ENCODE measurements around the gene KLK10. TPM values are rescaled to one million over a fixed set of nuclear protein-coding genes. Genes with fewer than 3 reads are reported as not detected.

The KLK10 gene
- total RNA-seq, 4 donors from 2014 or later: not detected

- Histone ChIP-seq H3K27ac (replicated peaks in 1 of 4) (no peak overlapping the region), H3K4me3 (no peak overlapping the region), H3K36me3 (no peaks in the 10 kb centered on the region), H3K9me3 (no peaks in the 10 kb centered on the region), H3K27me3 (peaks cover 0 to 69% (median 11%) of the 10 kb centered on the region in 4 donors), H3K4me1 (peaks cover 4 to 11% (median 8%) of the 10 kb centered on the region in 4 donors)
- TF ChIP-seq POLR2A (IDR thresholded peaks at IDR 0.05; ENCODE audit: low read depth) (no peak), EP300 (IDR thresholded peaks at IDR 0.05) (no peak), POLR2AphosphoS5 (IDR thresholded peaks at IDR 0.05) (no peak), CTCF (IDR thresholded peaks at IDR 0.05) (no peak)
- DNase-seq (ENCODE audit: extremely low spot score): no peak
- WGBS: 91% methylated on average over 6 of the region's 7 CpGs
- intact Hi-C loops (cut with DNase I): no loop called here
These were observed 44.2 kb upstream of the KLK10 start for GRCh38 chr19:51063664-51064063.

GRCh38 chr19:51060973-51061372 lies 41.5 kb upstream of the KLK10 start:
- Histone ChIP-seq H3K27me3 (peaks cover 0 to 53% (median 11%) of the 10 kb centered on the region in 4 donors), H3K36me3 (no peaks in the 10 kb centered on the region), H3K27ac (replicated peaks in 1 of 4) (no peak overlapping the region), H3K4me3 (no peak overlapping the region), H3K4me1 (peaks cover 4 to 11% (median 8%) of the 10 kb centered on the region in 4 donors), H3K9me3 (no peaks in the 10 kb centered on the region)
- DNase-seq (ENCODE audit: extremely low spot score): no peak
- 0% methylated on average over 1 of the region's 1 CpG for WGBS
- no peak for TF ChIP-seq EP300 (IDR thresholded peaks at IDR 0.05)
- intact Hi-C loops (cut with DNase I): no loop called here

GRCh38 chr19:51060336-51060735 lies 40.8 kb upstream of the KLK10 start:
- H3K27me3 ChIP-seq: peaks cover 0 to 47% (median 7%) of the 10 kb centered on the region in 4 donors
- intact Hi-C loops (cut with DNase I): no loop called here
- no peak for DNase-seq (ENCODE audit: extremely low spot score)
- TF ChIP-seq POLR2A (IDR thresholded peaks at IDR 0.05; ENCODE audit: low read depth): no peak
- TF ChIP-seq EP300 (IDR thresholded peaks at IDR 0.05): no peak
- TF ChIP-seq CTCF (IDR thresholded peaks at IDR 0.05): no peak
- TF ChIP-seq POLR2AphosphoS5 (IDR thresholded peaks at IDR 0.05): no peak
- no peaks in the 10 kb centered on the region for H3K36me3 ChIP-seq
- H3K4me1 ChIP-seq: peaks cover 4 to 9% (median 8%) of the 10 kb centered on the region in 4 donors
- H3K4me3 ChIP-seq: no peak overlapping the region
- no peaks in the 10 kb centered on the region for H3K9me3 ChIP-seq
- H3K27ac ChIP-seq (replicated peaks in 1 of 4): no peak overlapping the region
- 60% methylated on average over 4 of the region's 4 CpGs for WGBS

DNA sequence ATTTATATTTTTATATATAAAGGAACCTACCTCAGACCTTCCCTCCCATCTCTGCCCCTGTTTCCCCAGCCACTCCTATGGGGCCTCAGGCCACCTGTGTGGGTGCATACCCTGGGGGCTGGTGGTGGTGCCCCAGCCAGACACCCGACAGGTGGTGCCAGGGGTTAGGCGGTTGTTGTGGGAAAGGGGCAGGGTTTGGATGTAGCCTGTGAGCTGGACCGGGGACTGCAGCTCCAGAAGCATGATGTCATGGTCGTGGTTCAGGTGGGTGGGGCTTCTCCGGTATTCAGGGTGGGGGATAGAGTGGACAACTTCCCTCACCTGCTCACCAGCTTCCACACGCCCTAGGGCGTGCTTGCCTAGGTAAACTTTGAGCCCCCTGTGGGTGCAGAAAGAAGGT lies 40.2 kb upstream of the KLK10 start:
- Histone ChIP-seq H3K27ac (replicated peaks in 1 of 4) (no peak overlapping the region), H3K27me3 (peaks cover 0 to 42% (median 1%) of the 10 kb centered on the region in 4 donors), H3K4me1 (peaks cover 2 to 3% (median 2%) of the 10 kb centered on the region in 4 donors), H3K4me3 (no peak overlapping the region), H3K9me3 (no peaks in the 10 kb centered on the region), H3K36me3 (no peaks in the 10 kb centered on the region)
- 76% methylated on average over 6 of the region's 7 CpGs for WGBS
- DNase-seq (ENCODE audit: extremely low spot score): no peak
- intact Hi-C loops (cut with DNase I): no loop called here
- no peak for TF ChIP-seq POLR2A (IDR thresholded peaks at IDR 0.05; ENCODE audit: low read depth)
- TF ChIP-seq CTCF (IDR thresholded peaks at IDR 0.05): no peak
- TF ChIP-seq POLR2AphosphoS5 (IDR thresholded peaks at IDR 0.05): no peak
- TF ChIP-seq EP300 (IDR thresholded peaks at IDR 0.05): no peak

- no peaks in the 10 kb centered on the region for H3K4me1 ChIP-seq
- no peaks in the 10 kb centered on the region for H3K9me3 ChIP-seq
- H3K27ac ChIP-seq (replicated peaks in 1 of 4): no peak overlapping the region
- intact Hi-C loops (cut with DNase I): no loop called here
- H3K4me3 ChIP-seq: no peak overlapping the region
- H3K36me3 ChIP-seq: no peaks in the 10 kb centered on the region
- peaks cover 0 to 42% (median 0%) of the 10 kb centered on the region in 4 donors for H3K27me3 ChIP-seq
- TF ChIP-seq EP300 (IDR thresholded peaks at IDR 0.05) (no peak), POLR2A (IDR thresholded peaks at IDR 0.05; ENCODE audit: low read depth) (no peak), CTCF (IDR thresholded peaks at IDR 0.05) (no peak), POLR2AphosphoS5 (IDR thresholded peaks at IDR 0.05) (no peak)
- DNase-seq (ENCODE audit: extremely low spot score): no peak
These were observed 36.4 kb upstream of the KLK10 start for GRCh38 chr19:51055866-51056265.

All from esophagus muscularis mucosa (tissue), 4 donors.